Calu3 (cell line): ENCODE measurements around the gene SECISBP2. TPM values are rescaled to one million over a fixed set of nuclear protein-coding genes. Genes with fewer than 3 reads are reported as not detected.
A peak's percentile ranks its signal among the peaks of the same experiment; 100 is the strongest.

Experiments used
- BruUV-seq: library from RNA; stranded (reverse); fragments of 400-500 nt; replicated peaks from 2 replicates; lab custom pipeline; 2021; lab: Mats Ljungman, UMichigan
- CTCF ChIA-PET: fragments of 300-600 bp; sonication (Branson Sonifier 250); formaldehyde crosslinking; loops from one replicate; lab custom pipeline; 2022; ENCODE audit warnings: antibody characterized with exemption; lab: Charles Lee
- DNase-seq: peaks from one replicate; pipeline ENCODE4 v3.0.0; 2022
- H3K27ac Mint-ChIP-seq: one replicate; pipeline ENCODE4 v1.8.0; 2022; ENCODE audit warnings: mixed read lengths; ENCODE audit not compliant: unreplicated experiment
- H3K27me3 Mint-ChIP-seq: one replicate; pipeline ENCODE4 v1.8.0; 2022; ENCODE audit warnings: mixed read lengths; ENCODE audit not compliant: unreplicated experiment
- H3K36me3 Mint-ChIP-seq: one replicate; pipeline ENCODE4 v1.8.0; 2022; ENCODE audit warnings: mild to moderate bottlenecking, moderate library complexity, mixed read lengths; ENCODE audit not compliant: insufficient read depth, unreplicated experiment
- H3K4me1 Mint-ChIP-seq: one replicate; pipeline ENCODE4 v1.8.0; 2022; ENCODE audit warnings: mild to moderate bottlenecking, low read depth, mixed read lengths; ENCODE audit not compliant: unreplicated experiment
- H3K4me3 Mint-ChIP-seq: one replicate; pipeline ENCODE4 v1.8.0; 2022; ENCODE audit warnings: mild to moderate bottlenecking, low read depth, moderate library complexity, mixed read lengths; ENCODE audit not compliant: unreplicated experiment
- H3K9me3 Mint-ChIP-seq: one replicate; pipeline ENCODE4 v1.8.0; 2022; ENCODE audit warnings: low read depth, mixed read lengths; ENCODE audit not compliant: unreplicated experiment
- CTCF ChIP-seq: fragments of 200-600 bp; IDR thresholded peaks from one replicate; pipeline ENCODE4 v1.8.0; 2022; ENCODE audit warnings: antibody characterized with exemption; ENCODE audit not compliant: unreplicated experiment
- intact Hi-C: fragments of 100-400 bp; cut with micrococcal nuclease; formaldehyde crosslinking; loops from one replicate; pipeline ENCODE4 v1.10.0; 2022; ENCODE audit not compliant: unreplicated experiment
- total RNA-seq: library from RNA; stranded (reverse); gene quantifications from 2 replicates; pipeline ENCODE4 v1.2.3, GENCODE V29; 2022

SECISBP2 gene
- total RNA-seq, 1 experiment from 2014 or later = 27.8 TPM

GRCh38 chr9:89312222-89312571 lies 6.1 kb upstream of the SECISBP2 start:
- peak overlapping the region; percentile 100 for H3K27ac Mint-ChIP-seq
- TF ChIP-seq CTCF = no peak
- intact Hi-C loops = loop anchor here (2.0 kb wide), 1 partner anchor 131 kb away; no protein-coding TSS in a partner anchor
- BruUV-seq = no TSS peak
- H3K9me3 Mint-ChIP-seq = no peaks in the 10 kb centered on the region
- no peaks in the 10 kb centered on the region for H3K27me3 Mint-ChIP-seq
- H3K4me1 Mint-ChIP-seq = peaks cover under 1% of the 10 kb centered on the region
- DNase-seq = no peak
- CTCF ChIA-PET = no interaction called here
- H3K4me3 Mint-ChIP-seq = peak overlapping the region; percentile 81
- peaks cover 66% of the 10 kb centered on the region for H3K36me3 Mint-ChIP-seq

GRCh38 chr9:89313842-89314241 lies 4.5 kb upstream of the SECISBP2 start:
- H3K9me3 Mint-ChIP-seq = no peaks in the 10 kb centered on the region
- no TSS peak for BruUV-seq
- H3K27me3 Mint-ChIP-seq = no peaks in the 10 kb centered on the region
- H3K36me3 Mint-ChIP-seq = peaks cover 82% of the 10 kb centered on the region
- TF ChIP-seq CTCF = no peak
- intact Hi-C loops = loop anchor here (2.0 kb wide), 1 partner anchor 133 kb away; no protein-coding TSS in a partner anchor
- H3K4me1 Mint-ChIP-seq = peaks cover 9% of the 10 kb centered on the region
- peak overlapping the region; percentile 81 for H3K4me3 Mint-ChIP-seq
- peak overlapping the region; percentile 100 for H3K27ac Mint-ChIP-seq
- DNase-seq = no peak
- CTCF ChIA-PET = no interaction called here

GRCh38 chr9:89314955-89315354 lies 3.3 kb upstream of the SECISBP2 start:
- peak overlapping the region; percentile 36 for H3K27ac Mint-ChIP-seq
- CTCF ChIA-PET = interaction anchor here (0.8 kb wide), 1 partner anchor 17 kb away, joined by 11 read pairs; no protein-coding TSS in a partner anchor
- no peaks in the 10 kb centered on the region for H3K9me3 Mint-ChIP-seq
- H3K27me3 Mint-ChIP-seq = no peaks in the 10 kb centered on the region
- intact Hi-C loops = no loop called here
- DNase-seq = no peak
- no peak for TF ChIP-seq CTCF
- no TSS peak for BruUV-seq
- H3K4me3 Mint-ChIP-seq = peak overlapping the region; percentile 81
- peaks cover 86% of the 10 kb centered on the region for H3K36me3 Mint-ChIP-seq
- H3K4me1 Mint-ChIP-seq = peaks cover 9% of the 10 kb centered on the region

GRCh38 chr9:89315482-89315881 lies 2.8 kb upstream of the SECISBP2 start:
- BruUV-seq = no TSS peak
- TF ChIP-seq CTCF = no peak
- CTCF ChIA-PET = interaction anchor here (0.8 kb wide), 1 partner anchor 18 kb away, joined by 11 read pairs; no protein-coding TSS in a partner anchor
- no peaks in the 10 kb centered on the region for H3K27me3 Mint-ChIP-seq
- no peak overlapping the region for H3K27ac Mint-ChIP-seq
- H3K4me1 Mint-ChIP-seq = peaks cover 9% of the 10 kb centered on the region
- peaks cover 81% of the 10 kb centered on the region for H3K36me3 Mint-ChIP-seq
- no peak for DNase-seq
- intact Hi-C loops = no loop called here
- H3K9me3 Mint-ChIP-seq = no peaks in the 10 kb centered on the region
- no peak overlapping the region for H3K4me3 Mint-ChIP-seq
